ENCODE measurements around the gene INPP5D.
"Not testable (repeated sequence)": the region's sequence is repeated elsewhere in the genome, so short reads cannot be mapped to it uniquely, and the experiment has no call there.

Gene INPP5D

DNA sequence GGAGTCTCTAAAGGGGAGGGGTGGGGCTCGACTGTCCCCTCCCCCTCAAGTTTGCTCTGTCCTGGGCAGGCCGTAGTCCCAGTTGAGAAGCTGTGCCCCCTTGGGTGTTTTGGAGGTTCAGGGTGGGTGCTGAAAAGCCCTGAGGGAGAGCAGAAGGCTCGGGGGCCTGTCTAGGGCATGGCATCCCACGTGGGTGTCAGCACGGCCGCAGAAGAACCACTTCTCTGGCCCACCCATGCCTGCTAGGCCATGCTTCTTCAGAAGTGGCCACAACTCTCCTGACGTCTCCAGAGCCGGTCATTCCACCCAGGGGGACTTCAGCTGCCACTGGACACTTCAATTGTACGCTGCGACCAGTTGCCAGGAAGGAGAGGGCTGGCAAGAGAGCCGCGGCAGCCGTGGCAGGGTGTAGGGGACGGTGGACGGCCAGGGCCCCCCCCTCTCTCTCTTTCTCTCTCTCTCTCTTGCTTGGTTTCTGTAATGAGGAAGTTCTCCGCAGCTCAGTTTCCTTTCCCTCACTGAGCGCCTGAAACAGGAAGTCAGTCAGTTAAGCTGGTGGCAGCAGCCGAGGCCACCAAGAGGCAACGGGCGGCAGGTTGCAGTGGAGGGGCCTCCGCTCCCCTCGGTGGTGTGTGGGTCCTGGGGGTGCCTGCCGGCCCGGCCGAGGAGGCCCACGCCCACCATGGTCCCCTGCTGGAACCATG, at the start of gene INPP5D:
INPP5D (plus strand) TSS at position 546 of the 704 bp plus-strand sequence; CDS start at position 683, 137 bp downstream.
- Histone ChIP-seq H3K27me3 (ENCODE audit: control insufficient read depth in 1 of 2, insufficient read depth in 2 of 2, low read length in 2 of 2) (no peaks in the 10 kb centered on the region), H3K27ac (ENCODE audit: low read depth, low read length) (peak within 1 kb of the TSS; percentile 23), H3K36me3 (ENCODE audit: insufficient read depth, low read length) (no peaks in the 10 kb centered on the region), H3K4me1 (ENCODE audit: insufficient read depth, low read length) (no peaks in the 10 kb centered on the region), H3K4me3 (ENCODE audit: low read depth in 1 of 2, low read length in 2 of 2) (peak within 1 kb of the TSS; percentile 27 to 52), H3K9ac (ENCODE audit: low read length) (no peak within 1 kb of the TSS), H3K9me3 (ENCODE audit: low read length) (no peaks in the 10 kb centered on the region)

DNA sequence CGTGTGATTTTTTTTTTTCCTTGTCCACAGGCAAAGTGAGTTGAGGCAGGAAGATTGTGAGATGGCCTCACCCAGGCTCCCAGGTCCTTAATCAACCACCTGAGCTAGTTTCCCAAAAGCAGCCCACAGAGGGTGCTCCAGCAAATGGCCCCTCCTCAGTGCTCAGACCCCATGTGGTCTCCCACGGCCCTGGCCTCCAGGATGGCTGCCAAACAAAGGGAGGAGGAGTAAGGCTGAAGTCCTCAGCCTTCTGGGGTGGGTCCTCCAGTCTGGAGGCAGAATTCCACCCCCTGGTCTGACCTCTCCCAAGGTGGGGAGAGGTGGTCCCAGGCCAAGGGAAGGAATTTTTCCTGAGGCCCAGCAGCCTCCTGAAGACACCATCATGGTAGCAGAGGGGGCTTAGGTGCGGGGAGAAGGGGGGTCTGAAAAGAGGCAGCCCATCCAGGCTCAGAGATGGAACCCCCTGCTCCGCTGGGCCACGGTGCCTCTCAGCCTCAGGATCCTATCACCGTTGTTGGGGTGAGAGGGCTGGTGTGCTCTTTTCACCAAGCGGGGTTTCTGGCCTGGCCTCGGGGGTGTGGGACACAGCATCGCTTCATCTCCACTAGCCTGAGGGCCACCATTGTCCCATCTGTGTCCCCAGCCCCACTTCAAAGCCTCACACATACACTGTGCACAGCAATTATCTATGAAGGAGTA, 49.4 kb upstream of the INPP5D start:
- Histone ChIP-seq H3K27ac (ENCODE audit: low read depth, low read length) (no peak overlapping the region), H3K4me1 (ENCODE audit: insufficient read depth, low read length) (no peaks in the 10 kb centered on the region), H3K27me3 (ENCODE audit: control insufficient read depth in 1 of 2, insufficient read depth in 2 of 2, low read length in 2 of 2) (no peaks in the 10 kb centered on the region), H3K36me3 (ENCODE audit: insufficient read depth, low read length) (no peaks in the 10 kb centered on the region), H3K9me3 (ENCODE audit: low read length) (no peaks in the 10 kb centered on the region), H3K9ac (ENCODE audit: low read length) (no peak overlapping the region), H3K4me3 (ENCODE audit: low read depth in 1 of 2, low read length in 2 of 2) (no peak overlapping the region)

DNA sequence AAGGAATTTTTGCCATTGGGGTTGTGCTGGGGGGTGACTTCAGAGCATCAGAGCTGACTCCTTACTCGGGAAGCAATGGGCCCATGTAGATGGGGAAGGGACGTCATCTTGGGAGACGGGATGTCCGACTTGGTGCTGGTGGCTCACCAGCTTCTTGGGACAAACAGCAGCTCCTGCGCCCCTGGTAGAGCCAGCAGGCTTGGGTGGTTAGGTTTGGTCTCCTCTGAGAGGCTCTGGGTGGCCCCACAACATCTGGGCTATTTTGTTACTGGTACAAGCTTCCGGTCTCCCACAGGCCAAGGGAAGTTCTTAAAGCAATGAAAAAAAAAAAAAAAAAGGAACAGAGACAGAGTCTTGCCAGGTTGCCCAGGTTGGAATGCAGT, 48.9 kb upstream of the INPP5D start:
- Histone ChIP-seq H3K4me1 (ENCODE audit: insufficient read depth, low read length) (no peaks in the 10 kb centered on the region), H3K27ac (ENCODE audit: low read depth, low read length) (no peak overlapping the region), H3K9ac (ENCODE audit: low read length) (no peak overlapping the region), H3K27me3 (ENCODE audit: control insufficient read depth in 1 of 2, insufficient read depth in 2 of 2, low read length in 2 of 2) (no peaks in the 10 kb centered on the region), H3K9me3 (ENCODE audit: low read length) (no peaks in the 10 kb centered on the region), H3K4me3 (ENCODE audit: low read depth in 1 of 2, low read length in 2 of 2) (no peak overlapping the region), H3K36me3 (ENCODE audit: insufficient read depth, low read length) (no peaks in the 10 kb centered on the region)

DNA sequence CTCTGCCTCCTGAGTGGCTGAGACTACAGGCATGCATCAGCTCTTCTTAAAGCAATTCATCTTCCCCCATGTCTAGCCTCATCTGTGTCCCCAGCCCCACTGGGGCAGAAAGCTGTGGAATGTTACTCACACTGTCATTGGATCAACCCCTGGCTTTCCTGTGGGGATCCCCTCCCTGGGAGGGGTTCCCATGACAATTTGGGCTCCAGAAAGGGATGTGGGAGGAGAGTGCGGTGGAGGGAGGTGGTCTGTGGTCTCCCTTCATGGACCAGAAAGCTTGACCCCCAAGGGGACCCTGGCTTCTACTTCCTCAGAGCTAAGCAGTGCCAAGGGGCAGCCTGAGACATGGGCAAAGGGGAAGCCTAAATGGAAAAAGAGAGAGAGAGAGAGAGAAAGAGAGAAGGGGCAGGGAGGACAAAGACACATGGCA, 48.4 kb upstream of the INPP5D start:
- H3K27ac ChIP-seq (ENCODE audit: low read depth, low read length) = no peak overlapping the region

DNA sequence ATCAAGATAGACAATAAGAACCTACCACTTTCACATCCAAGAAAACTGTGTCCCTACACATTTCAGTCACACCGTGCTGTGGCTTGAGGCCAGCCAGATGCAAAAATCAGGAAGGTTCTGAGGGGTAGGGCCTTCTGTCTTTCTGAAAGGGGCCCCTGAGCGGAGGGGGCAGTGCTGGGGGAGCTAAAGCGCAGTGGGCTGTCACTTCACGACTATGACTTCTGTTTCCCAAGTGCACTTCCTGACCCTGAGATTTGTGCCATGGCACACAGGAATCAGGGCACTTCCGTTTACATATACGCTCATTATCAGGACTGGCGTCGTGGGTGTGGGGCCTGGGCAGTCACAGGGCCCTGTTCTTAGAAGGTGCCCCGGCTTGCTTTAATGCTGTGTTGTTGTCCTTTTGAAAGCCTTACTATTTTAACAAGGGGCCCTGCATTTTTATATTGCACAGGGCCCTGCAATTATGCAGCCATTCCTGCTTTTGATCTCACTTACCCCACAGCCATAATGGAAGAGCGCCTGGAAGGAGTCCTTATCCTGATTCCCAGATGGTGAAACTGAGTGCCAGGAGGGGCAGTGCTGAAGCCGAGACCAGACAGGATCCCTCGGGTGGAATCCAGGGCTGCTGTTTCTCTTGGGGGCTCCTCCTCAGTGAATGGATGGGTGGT, 47.7 kb upstream of the INPP5D start:
- H3K4me3 ChIP-seq (ENCODE audit: low read depth in 1 of 2, low read length in 2 of 2) = no peak overlapping the region
- no peaks in the 10 kb centered on the region for H3K36me3 ChIP-seq (ENCODE audit: insufficient read depth, low read length)
- H3K27ac ChIP-seq (ENCODE audit: low read depth, low read length) = no peak overlapping the region
- no peaks in the 10 kb centered on the region for H3K4me1 ChIP-seq (ENCODE audit: insufficient read depth, low read length)
- H3K9ac ChIP-seq (ENCODE audit: low read length) = no peak overlapping the region
- H3K27me3 ChIP-seq (ENCODE audit: control insufficient read depth in 1 of 2, insufficient read depth in 2 of 2, low read length in 2 of 2) = no peaks in the 10 kb centered on the region
- no peaks in the 10 kb centered on the region for H3K9me3 ChIP-seq (ENCODE audit: low read length)

More for the DNA sequence above, 48.4 kb upstream of the INPP5D start:
- Histone ChIP-seq H3K9me3 (ENCODE audit: low read length) (no peaks in the 10 kb centered on the region), H3K36me3 (ENCODE audit: insufficient read depth, low read length) (no peaks in the 10 kb centered on the region), H3K4me3 (ENCODE audit: low read depth in 1 of 2, low read length in 2 of 2) (no peak overlapping the region), H3K9ac (ENCODE audit: low read length) (no peak overlapping the region), H3K27me3 (ENCODE audit: control insufficient read depth in 1 of 2, insufficient read depth in 2 of 2, low read length in 2 of 2) (no peaks in the 10 kb centered on the region), H3K4me1 (ENCODE audit: insufficient read depth, low read length) (no peaks in the 10 kb centered on the region)

DNA sequence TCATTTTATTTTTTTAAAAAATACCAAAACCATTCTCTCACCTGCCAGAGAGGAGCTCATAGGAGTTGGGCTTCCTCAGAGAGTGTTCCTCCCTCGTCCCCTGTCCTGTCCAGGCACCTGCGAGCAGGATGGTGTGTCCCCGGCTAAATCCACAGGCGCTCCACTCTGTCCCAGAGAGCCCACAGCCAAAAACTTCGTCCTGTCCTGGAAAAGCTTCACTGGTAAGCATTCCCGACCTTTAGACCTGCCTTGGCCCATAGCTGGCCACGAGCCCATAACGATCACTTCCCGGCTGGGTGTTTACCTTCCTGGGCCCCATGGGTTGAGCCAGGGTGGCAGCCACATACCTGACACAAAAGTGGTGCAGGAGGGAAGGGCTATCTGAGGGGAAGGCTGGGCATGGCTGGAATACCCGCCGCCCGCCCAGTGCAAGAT, 47.1 kb upstream of the INPP5D start, which contains the start of gene NGEF:
NGEF (minus strand) TSS at position 230 of the 435 bp plus-strand sequence. CDS start 38,366 bp downstream, outside the sequence.
- Histone ChIP-seq H3K4me3 (ENCODE audit: low read depth in 1 of 2, low read length in 2 of 2) (no peak within 1 kb of the TSS), H3K9ac (ENCODE audit: low read length) (no peak within 1 kb of the TSS), H3K36me3 (ENCODE audit: insufficient read depth, low read length) (no peaks in the 10 kb centered on the region), H3K27ac (ENCODE audit: low read depth, low read length) (no peak within 1 kb of the TSS), H3K9me3 (ENCODE audit: low read length) (peaks cover 1% of the 10 kb centered on the region), H3K27me3 (ENCODE audit: control insufficient read depth in 1 of 2, insufficient read depth in 2 of 2, low read length in 2 of 2) (no peaks in the 10 kb centered on the region), H3K4me1 (ENCODE audit: insufficient read depth, low read length) (no peaks in the 10 kb centered on the region)

DNA sequence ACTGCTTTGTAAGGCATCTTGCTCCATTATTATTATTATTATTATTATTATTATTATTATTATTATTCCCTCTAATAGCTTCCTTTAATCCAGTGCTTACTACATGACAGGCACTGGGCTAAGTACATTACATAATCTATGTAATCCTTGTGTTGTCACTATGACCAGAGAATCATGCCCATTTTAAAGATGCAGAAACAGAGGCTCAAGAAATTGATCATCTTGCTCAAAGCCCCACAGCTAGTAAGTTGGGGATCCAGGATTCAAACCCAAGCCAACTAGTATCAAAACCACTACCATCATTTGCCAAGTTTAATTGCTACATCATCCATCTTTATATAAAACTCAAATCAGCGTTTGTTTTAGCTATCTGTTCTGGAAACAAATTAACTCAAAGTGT, 46.5 kb upstream of the INPP5D start:
- H3K36me3 ChIP-seq (ENCODE audit: insufficient read depth, low read length) = no peaks in the 10 kb centered on the region
- H3K9ac ChIP-seq (ENCODE audit: low read length) = no peak overlapping the region
- peaks cover 4% of the 10 kb centered on the region for H3K9me3 ChIP-seq (ENCODE audit: low read length)
- no peak overlapping the region for H3K4me3 ChIP-seq (ENCODE audit: low read depth in 1 of 2, low read length in 2 of 2)
- no peak overlapping the region for H3K27ac ChIP-seq (ENCODE audit: low read depth, low read length)
- H3K4me1 ChIP-seq (ENCODE audit: insufficient read depth, low read length) = no peaks in the 10 kb centered on the region
- no peaks in the 10 kb centered on the region for H3K27me3 ChIP-seq (ENCODE audit: control insufficient read depth in 1 of 2, insufficient read depth in 2 of 2, low read length in 2 of 2)

DNA sequence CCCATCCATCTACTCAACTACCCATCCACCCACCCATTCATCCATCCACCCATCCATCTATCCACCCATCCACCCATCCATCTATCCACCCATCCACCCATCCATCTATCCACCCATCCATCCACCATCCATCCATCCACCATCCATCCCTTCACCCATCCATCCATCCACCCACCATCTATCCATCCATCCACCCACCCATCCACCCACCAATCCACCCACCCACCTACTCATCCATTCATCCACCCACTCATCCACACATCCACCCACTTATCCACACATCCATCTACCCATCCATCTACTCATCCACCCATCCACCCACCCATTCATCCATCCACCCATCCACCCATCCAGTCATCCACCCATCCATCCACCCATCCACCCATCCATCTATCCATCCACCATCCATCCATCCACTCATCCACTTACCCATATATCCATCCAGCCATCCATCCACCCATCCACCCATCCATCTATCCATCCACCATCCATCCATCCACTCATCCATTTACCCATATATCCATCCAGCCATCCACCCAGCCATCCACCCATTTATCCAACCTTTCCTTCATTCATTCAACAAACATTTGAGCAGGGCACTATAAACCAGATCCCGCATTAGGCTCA, 45.0 kb upstream of the INPP5D start:
- Histone ChIP-seq H3K4me1 (ENCODE audit: insufficient read depth, low read length) (no peaks in the 10 kb centered on the region), H3K9me3 (ENCODE audit: low read length) (peaks cover 4% of the 10 kb centered on the region), H3K27me3 (ENCODE audit: control insufficient read depth in 1 of 2, insufficient read depth in 2 of 2, low read length in 2 of 2) (no peaks in the 10 kb centered on the region)

DNA sequence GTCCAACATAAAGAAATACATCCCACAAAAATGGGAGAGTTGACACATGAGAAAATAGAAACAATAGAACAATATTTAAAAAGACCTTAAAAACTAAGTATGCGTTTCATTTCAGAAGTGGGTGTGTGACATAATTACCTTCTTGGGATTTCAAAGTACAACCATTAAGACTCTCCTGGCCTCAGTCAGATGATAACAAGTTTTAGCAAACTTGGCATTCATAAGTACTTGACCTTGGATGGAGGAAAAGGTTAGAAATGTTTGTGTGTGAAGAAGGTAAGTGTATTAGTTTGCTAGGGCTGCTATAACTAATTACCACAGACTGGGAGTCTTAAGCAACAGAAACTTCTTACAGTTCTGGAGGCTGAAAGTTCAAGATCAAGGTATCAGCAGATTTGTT, 42.2 kb upstream of the INPP5D start:
- Histone ChIP-seq H3K9ac (ENCODE audit: low read length) (no peak overlapping the region), H3K4me3 (ENCODE audit: low read depth in 1 of 2, low read length in 2 of 2) (no peak overlapping the region), H3K27me3 (ENCODE audit: control insufficient read depth in 1 of 2, insufficient read depth in 2 of 2, low read length in 2 of 2) (no peaks in the 10 kb centered on the region), H3K4me1 (ENCODE audit: insufficient read depth, low read length) (no peaks in the 10 kb centered on the region), H3K9me3 (ENCODE audit: low read length) (peaks cover 4% of the 10 kb centered on the region), H3K36me3 (ENCODE audit: insufficient read depth, low read length) (no peaks in the 10 kb centered on the region), H3K27ac (ENCODE audit: low read depth, low read length) (no peak overlapping the region)

More for the DNA sequence above, 45.0 kb upstream of the INPP5D start:
- Histone ChIP-seq H3K9ac (ENCODE audit: low read length) (no peak overlapping the region), H3K4me3 (ENCODE audit: low read depth in 1 of 2, low read length in 2 of 2) (no peak overlapping the region), H3K36me3 (ENCODE audit: insufficient read depth, low read length) (no peaks in the 10 kb centered on the region), H3K27ac (ENCODE audit: low read depth, low read length) (no peak overlapping the region)

DNA sequence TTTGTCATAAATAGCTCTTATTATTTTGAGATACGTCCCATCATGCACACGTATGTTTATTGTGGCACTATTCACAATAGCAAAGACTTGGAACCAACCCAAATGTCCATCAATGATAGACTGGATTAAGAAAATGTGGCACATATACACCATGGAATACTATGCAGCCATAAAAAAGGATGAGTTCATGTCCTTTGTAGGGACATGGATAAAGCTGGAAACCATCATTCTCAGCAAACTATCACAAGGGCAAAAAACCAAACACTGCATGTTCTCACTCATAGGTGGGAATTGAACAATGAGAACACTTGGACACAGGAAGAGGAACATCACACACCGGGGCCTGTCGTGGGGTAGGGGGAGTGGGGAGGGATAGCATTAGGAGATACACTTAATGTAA, 40.5 kb upstream of the INPP5D start:
- not testable (repeated sequence) for H3K27me3 ChIP-seq (ENCODE audit: control insufficient read depth in 1 of 2, insufficient read depth in 2 of 2, low read length in 2 of 2); H3K4me1 ChIP-seq (ENCODE audit: insufficient read depth, low read length); H3K9ac ChIP-seq (ENCODE audit: low read length); H3K27ac ChIP-seq (ENCODE audit: low read depth, low read length); H3K9me3 ChIP-seq (ENCODE audit: low read length); H3K4me3 ChIP-seq (ENCODE audit: low read depth in 1 of 2, low read length in 2 of 2); H3K36me3 ChIP-seq (ENCODE audit: insufficient read depth, low read length)

DNA sequence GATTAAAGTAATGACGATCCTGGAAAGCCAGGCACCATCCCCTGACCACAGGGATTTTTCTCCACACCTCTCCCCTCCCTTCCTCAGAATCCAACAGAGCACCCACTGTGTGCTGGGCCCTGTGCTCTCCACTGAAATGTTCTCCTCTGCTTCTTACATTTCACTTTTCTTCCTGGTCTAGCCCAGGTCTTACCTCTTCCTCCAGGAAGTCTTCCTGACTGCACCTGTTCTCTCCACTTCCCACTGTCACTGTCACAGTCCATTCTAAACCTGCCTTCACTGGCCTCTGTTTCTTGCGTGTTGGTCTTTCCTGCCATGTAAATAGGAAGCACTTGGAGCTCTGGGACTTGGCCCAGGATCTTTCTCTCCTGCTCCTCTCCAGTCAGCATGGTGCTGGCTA, 39.7 kb upstream of the INPP5D start:
- no peak overlapping the region for H3K27ac ChIP-seq (ENCODE audit: low read depth, low read length)
- H3K9ac ChIP-seq (ENCODE audit: low read length) = no peak overlapping the region
- H3K4me3 ChIP-seq (ENCODE audit: low read depth in 1 of 2, low read length in 2 of 2) = no peak overlapping the region
- H3K4me1 ChIP-seq (ENCODE audit: insufficient read depth, low read length) = no peaks in the 10 kb centered on the region
- H3K27me3 ChIP-seq (ENCODE audit: control insufficient read depth in 1 of 2, insufficient read depth in 2 of 2, low read length in 2 of 2) = no peaks in the 10 kb centered on the region
- no peaks in the 10 kb centered on the region for H3K36me3 ChIP-seq (ENCODE audit: insufficient read depth, low read length)
- peaks cover 4% of the 10 kb centered on the region for H3K9me3 ChIP-seq (ENCODE audit: low read length)
